ENCODE results near the gene MPZL3.

The MPZL3 gene

DNA sequence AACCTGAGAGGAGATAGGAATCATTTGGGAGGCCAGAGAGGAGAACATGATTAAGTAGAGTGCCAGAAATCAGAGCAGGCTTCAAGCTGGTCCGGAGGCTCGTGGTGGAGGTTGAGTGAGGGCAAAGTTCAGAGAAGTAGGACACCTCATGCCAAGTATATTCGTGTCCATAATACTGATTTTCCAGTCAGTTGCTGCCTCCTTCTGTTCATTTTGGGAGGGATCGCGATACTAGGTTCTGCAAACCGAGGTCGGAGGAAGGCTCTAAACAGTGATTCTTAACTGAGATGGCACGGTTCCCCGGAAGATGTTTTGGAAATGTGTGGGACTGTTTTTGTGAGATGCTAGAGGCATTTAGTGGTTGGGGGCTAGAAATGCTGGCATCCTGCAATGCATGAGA is 38.8 kb upstream of the MPZL3 start:
- TF ChIP-seq, protein P1, sequence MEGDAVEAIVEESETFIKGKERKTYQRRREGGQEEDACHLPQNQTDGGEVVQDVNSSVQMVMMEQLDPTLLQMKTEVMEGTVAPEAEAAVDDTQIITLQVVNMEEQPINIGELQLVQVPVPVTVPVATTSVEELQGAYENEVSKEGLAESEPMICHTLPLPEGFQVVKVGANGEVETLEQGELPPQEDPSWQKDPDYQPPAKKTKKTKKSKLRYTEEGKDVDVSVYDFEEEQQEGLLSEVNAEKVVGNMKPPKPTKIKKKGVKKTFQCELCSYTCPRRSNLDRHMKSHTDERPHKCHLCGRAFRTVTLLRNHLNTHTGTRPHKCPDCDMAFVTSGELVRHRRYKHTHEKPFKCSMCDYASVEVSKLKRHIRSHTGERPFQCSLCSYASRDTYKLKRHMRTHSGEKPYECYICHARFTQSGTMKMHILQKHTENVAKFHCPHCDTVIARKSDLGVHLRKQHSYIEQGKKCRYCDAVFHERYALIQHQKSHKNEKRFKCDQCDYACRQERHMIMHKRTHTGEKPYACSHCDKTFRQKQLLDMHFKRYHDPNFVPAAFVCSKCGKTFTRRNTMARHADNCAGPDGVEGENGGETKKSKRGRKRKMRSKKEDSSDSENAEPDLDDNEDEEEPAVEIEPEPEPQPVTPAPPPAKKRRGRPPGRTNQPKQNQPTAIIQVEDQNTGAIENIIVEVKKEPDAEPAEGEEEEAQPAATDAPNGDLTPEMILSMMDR (IDR thresholded peaks at IDR 0.05), result peak; percentile 40
- no peak for TF ChIP-seq ZFX (IDR thresholded peaks at IDR 0.05; ENCODE audit: borderline replicate concordance)
- no peak overlapping the region for H3K27ac ChIP-seq

DNA sequence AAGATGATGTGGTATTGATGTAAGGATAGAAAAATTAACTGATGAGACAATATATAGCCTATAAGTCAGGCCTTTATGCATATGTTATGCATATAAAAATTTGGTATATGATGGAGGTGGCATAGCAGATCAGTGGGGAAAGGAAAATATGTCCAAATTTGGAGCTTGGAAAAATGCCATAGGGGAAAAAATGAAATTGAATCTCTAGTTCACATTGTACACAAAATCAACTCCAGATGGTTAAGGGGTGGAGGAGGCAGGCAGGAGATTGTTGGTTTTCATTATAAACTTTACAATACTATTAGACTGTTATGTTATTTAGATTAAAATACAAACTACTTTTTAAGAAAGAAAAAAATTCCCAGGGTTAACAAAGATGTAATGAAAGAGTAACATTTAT is 37.2 kb upstream of the MPZL3 start:
- no peak overlapping the region for H3K27ac ChIP-seq
- TF ChIP-seq, protein P1 (IDR thresholded peaks at IDR 0.05), result no peak
- no peak for TF ChIP-seq ZFX (IDR thresholded peaks at IDR 0.05; ENCODE audit: borderline replicate concordance)

DNA sequence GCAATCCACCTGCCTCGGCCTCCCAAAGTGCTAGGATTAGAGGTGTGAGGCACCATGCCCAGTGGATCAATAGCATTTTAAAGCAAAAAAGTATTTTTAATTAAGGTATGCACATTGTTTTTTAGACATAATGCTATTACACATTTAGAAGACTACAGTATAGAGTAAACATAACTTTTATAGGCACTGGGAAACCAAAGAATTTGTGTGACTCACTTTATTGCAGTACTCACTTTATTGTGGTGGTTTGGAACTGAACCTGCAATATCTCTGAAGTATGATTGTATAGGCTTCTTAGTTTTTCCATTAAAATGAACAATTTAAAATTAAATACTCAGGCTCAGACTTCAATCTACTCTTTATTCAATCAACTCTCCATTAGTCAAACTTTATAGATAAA is 34.8 kb upstream of the MPZL3 start:
- H3K27ac ChIP-seq, result no peak overlapping the region
- no peak for TF ChIP-seq ZFX (IDR thresholded peaks at IDR 0.05; ENCODE audit: borderline replicate concordance)
- TF ChIP-seq, protein P1 (IDR thresholded peaks at IDR 0.05), result no peak

DNA sequence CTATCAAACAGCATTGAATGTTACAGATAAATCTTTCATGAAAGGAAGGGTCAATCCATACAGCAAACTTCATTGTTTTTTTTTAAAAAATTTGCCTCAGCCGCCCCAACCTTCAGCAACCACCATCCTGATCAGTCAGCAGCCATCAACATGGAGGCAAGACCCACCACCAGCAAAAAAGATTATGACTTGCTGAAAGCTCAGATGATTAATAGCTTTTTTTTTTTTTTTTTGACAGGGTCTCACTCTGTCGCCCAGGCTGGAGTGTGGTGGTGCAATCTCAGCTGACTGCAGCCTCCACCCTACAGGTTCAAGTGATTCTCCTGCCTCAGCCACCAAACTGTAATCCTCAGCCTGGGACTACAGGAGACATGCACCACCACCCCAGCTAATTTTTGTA is 34.4 kb upstream of the MPZL3 start:
- H3K27ac ChIP-seq, result no peak overlapping the region
- TF ChIP-seq ZFX (IDR thresholded peaks at IDR 0.05; ENCODE audit: borderline replicate concordance), result no peak
- TF ChIP-seq, protein P1 (IDR thresholded peaks at IDR 0.05), result no peak

DNA sequence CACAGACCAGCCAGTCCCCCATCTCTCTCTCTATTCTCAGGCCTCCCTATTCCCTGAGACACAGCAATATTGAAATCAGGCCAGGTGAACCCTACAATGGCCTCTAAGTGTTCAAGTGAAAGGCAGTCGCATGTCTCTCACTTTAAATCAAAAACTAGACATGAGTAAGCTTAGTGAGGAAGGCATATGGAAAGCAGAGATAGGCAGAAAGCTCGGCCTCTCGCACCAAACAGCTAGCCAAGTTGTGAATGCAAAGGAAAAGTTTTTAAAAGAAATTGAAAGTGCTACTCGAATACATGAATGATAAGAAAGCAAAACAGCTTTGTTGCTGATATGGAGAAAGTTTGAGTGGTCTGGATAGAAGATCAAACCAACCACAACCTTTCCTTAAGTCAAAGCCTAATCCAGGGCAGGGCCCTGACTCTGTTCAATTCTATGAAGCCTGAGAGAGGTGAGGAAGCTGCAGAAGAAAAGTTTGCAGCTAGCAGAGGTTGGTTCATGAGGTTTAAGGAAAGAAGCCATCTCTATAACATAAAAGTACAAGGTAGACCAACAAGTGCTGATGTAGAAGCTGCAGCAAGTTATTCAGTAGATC is 31.7 kb upstream of the MPZL3 start:
- no peak for TF ChIP-seq ZFX (IDR thresholded peaks at IDR 0.05; ENCODE audit: borderline replicate concordance)
- TF ChIP-seq, protein P1 (IDR thresholded peaks at IDR 0.05), result no peak
- no peak overlapping the region for H3K27ac ChIP-seq

DNA sequence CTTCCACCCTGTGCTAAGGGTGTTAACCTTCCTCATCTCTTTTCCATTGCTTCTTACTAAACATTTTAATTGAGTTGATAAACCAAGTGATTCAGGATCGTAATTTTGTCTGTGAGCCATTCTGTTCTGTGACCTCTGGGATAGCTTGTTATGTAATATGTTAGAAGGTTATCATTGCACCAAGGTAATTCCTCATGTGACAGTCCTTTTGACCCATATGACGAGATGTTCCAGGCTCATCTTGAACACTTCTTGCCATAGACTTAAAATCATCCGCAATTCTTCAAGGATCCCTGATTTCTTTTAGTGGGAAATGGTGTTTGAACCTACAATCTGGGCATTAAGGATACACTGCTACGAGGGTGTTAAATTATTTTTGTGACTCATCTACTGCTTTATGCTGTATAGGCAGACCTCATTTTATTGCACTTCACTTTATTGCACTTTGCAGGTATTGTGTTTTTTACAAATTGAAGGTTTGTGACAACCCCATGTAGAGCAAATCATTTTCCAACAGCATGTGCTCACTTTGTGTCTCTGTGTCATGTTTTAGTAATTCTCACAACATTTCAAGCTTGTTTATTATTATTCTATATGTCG is 31.0 kb upstream of the MPZL3 start:
- no peak overlapping the region for H3K27ac ChIP-seq
- TF ChIP-seq, protein P1 (IDR thresholded peaks at IDR 0.05), result no peak
- no peak for TF ChIP-seq ZFX (IDR thresholded peaks at IDR 0.05; ENCODE audit: borderline replicate concordance)

DNA sequence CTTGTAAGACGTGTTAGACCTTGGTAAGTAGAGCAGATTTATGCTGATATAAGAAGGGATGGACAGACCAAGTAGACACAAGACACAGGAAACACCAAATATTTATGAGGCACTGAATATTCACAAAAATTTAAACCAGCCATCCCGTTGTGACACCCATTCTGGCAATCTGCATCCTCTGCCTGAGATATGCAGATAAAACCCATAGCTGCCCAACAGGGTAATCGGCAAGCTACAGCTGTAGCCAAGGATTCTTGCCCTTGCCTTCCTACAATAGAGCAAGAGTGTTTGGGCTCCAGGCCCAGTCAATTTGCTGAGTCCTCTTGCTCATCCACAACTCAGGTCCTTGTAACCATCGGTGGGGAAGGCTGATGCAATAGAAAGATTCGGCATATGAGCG is 30.4 kb upstream of the MPZL3 start:
- no peak overlapping the region for H3K27ac ChIP-seq
- no peak for TF ChIP-seq ZFX (IDR thresholded peaks at IDR 0.05; ENCODE audit: borderline replicate concordance)
- TF ChIP-seq, protein P1 (IDR thresholded peaks at IDR 0.05), result no peak
